HG03521 (cell line): ENCODE measurements around the gene ANKH.

Experiments used
- ATAC-seq: cut with Tn5 transposase; IDR thresholded peaks from one replicate; pipeline ENCODE4 v1.9.1; 2021; ENCODE audit warnings: mild to moderate bottlenecking, moderate library complexity; ENCODE audit not compliant: unreplicated experiment

ANKH gene

GRCh38 chr5:14671414-14671813 lies 200.2 kb downstream of the ANKH start:
- ATAC-seq, result no peak

GRCh38 chr5:14669975-14670374 lies 201.6 kb downstream of the ANKH start:
- ATAC-seq, result no peak

- ATAC-seq, result no peak
Observed at GRCh38 chr5:14669415-14669814, 202.2 kb downstream of the ANKH start.

- ATAC-seq, result no peak
Observed at GRCh38 chr5:14668181-14668591, 203.4 kb downstream of the ANKH start.

GRCh38 chr5:14667770-14668169 lies 203.8 kb downstream of the ANKH start:
- ATAC-seq, result no peak

- ATAC-seq, result no peak
Observed at GRCh38 chr5:14667290-14667689, 204.3 kb downstream of the ANKH start.

- ATAC-seq, result no peak
Observed at GRCh38 chr5:14666357-14666756, 205.2 kb downstream of the ANKH start.

GRCh38 chr5:14665949-14666348 lies 205.6 kb downstream of the ANKH start:
- peak; percentile 33 for ATAC-seq

- no peak for ATAC-seq
Observed at GRCh38 chr5:14665101-14665822, 206.3 kb downstream of the ANKH start.

GRCh38 chr5:14664270-14665100 lies 207.1 kb downstream of the ANKH start, which contains the start of gene OTULIN:
TSS of gene OTULIN (plus strand) at chr5:14664718. CDS start at chr5:14664826, 108 bp downstream.
- peak; percentile 71 for ATAC-seq

GRCh38 chr5:14663734-14664269 lies 207.8 kb downstream of the ANKH start:
- peak; percentile 13 for ATAC-seq

- ATAC-seq, result no peak
Observed at GRCh38 chr5:14662721-14663260, 208.8 kb downstream of the ANKH start.

- ATAC-seq, result no peak
Observed at GRCh38 chr5:14660833-14661232, 210.7 kb downstream of the ANKH start.

- ATAC-seq, result no peak
Observed at GRCh38 chr5:14659821-14660607, 211.6 kb downstream of the ANKH start.

- no peak for ATAC-seq
Observed at GRCh38 chr5:14656898-14657297, 214.7 kb downstream of the ANKH start.

- no peak for ATAC-seq
Observed at GRCh38 chr5:14655146-14655741, 216.3 kb downstream of the ANKH start.
